HepG2 (cell line): ENCODE results near the gene HCFC1R1. TPM values are rescaled to one million over a fixed set of nuclear protein-coding genes. Genes with fewer than 3 reads are reported as not detected.

ENCODE experiments used
- ATF7 ChIP-seq, 2 experiments: fragments of 450-650 bp in 1 of 2; sonication (generic) in 1 of 2; formaldehyde crosslinking in 1 of 2; IDR thresholded peaks; 2 replicates each; pipeline versions ENCODE4 v1.4.0 to v1.6.1; 2016 to 2020; ENCODE audit warnings: antibody characterized with exemption in 1 of 2, mild to moderate bottlenecking in 1 of 2, missing genetic modification reagents in 1 of 2
- ATRX ChIP-seq: sonication (generic); formaldehyde crosslinking; IDR thresholded peaks from 2 replicates; pipeline ENCODE4 v1.4.0; 2020; ENCODE audit warnings: missing genetic modification reagents, borderline replicate concordance
- HMG20A ChIP-seq: IDR thresholded peaks from 2 replicates; pipeline ENCODE4 v1.6.1; 2016; ENCODE audit warnings: borderline replicate concordance
- KDM5B ChIP-seq: sonication (generic); formaldehyde crosslinking; IDR thresholded peaks from 2 replicates; pipeline ENCODE4 v1.4.0; 2020; ENCODE audit warnings: missing genetic modification reagents, mild to moderate bottlenecking, borderline replicate concordance
- MTA3 ChIP-seq: sonication (generic); formaldehyde crosslinking; IDR thresholded peaks from 2 replicates; pipeline ENCODE4 v1.4.0; 2020; ENCODE audit warnings: missing genetic modification reagents
- RARG ChIP-seq: sonication (generic); formaldehyde crosslinking; IDR thresholded peaks from 2 replicates; pipeline ENCODE4 v1.4.0; 2020; ENCODE audit warnings: low read depth, mild to moderate bottlenecking, missing genetic modification reagents
- SRF ChIP-seq: IDR thresholded peaks from 2 replicates; pipeline ENCODE4 v1.6.1; 2011; ENCODE audit warnings: mild to moderate bottlenecking, low read depth, low read length, moderate library complexity
- ZBTB3 ChIP-seq: sonication (generic); formaldehyde crosslinking; IDR thresholded peaks from 2 replicates; pipeline ENCODE4 v1.4.0; 2020; ENCODE audit warnings: low read depth, mild to moderate bottlenecking, moderate library complexity, missing genetic modification reagents, borderline replicate concordance
- polyA plus RNA-seq, 8 experiments: library from polyadenylated mRNA; depleted of rRNA in 3 of 8; stranded (reverse) in 7 of 8; unstranded in 1 of 8; fragments of >200 nt; fragmentation: Illumina TruSeq in 4 of 8; extraction: Trizol in 4 of 8; gene quantifications; 2 replicates each; pipeline versions ENCODE4 v1.2.1 to v1.2.3, GENCODE V29; 2011 to 2016; ENCODE audit warnings: low read depth in 4 of 8, missing spikeins in 1 of 8, mixed read lengths in 1 of 8; ENCODE audit not compliant: insufficient read depth in 1 of 8
- total RNA-seq, 5 experiments: library from RNA; depleted of rRNA; stranded (reverse); fragments of >200 nt; fragmentation: Illumina TruSeq; extraction: Trizol; gene quantifications; 2 replicates each; pipeline ENCODE4 v1.2.3, GENCODE V29; 2016; ENCODE audit warnings: low read depth in 1 of 5
- TF ChIP-seq, protein P1 (sequence below), 2 experiments: sonication (generic) in 1 of 2; formaldehyde crosslinking in 1 of 2; IDR thresholded peaks; 2 replicates each; pipeline versions ENCODE4 v1.6.1 to v1.9.0; 2014 to 2022; ENCODE audit warnings: antibody characterized with exemption in 1 of 2, borderline replicate concordance in 1 of 2, inconsistent platforms in 1 of 2, low read depth in 1 of 2, missing genetic modification reagents in 1 of 2
- TF ChIP-seq, protein P2 (sequence below): sonication (generic); formaldehyde crosslinking; IDR thresholded peaks from 2 replicates; pipeline ENCODE4 v1.8.0; 2022; ENCODE audit warnings: mild to moderate bottlenecking, missing genetic modification reagents, borderline replicate concordance
- TF ChIP-seq, protein P3 (sequence below): sonication (generic); formaldehyde crosslinking; conservative IDR thresholded peaks from 2 replicates; pipeline ENCODE4 v1.5.0; 2020; ENCODE audit warnings: missing genetic modification reagents

HCFC1R1 gene
- total and polyA plus RNA-seq, 2 of the 13 experiments (the other 11 are each of a cell fraction or from before 2014, with no cell fraction given) = 13.8 to 16.1 TPM

DNA sequence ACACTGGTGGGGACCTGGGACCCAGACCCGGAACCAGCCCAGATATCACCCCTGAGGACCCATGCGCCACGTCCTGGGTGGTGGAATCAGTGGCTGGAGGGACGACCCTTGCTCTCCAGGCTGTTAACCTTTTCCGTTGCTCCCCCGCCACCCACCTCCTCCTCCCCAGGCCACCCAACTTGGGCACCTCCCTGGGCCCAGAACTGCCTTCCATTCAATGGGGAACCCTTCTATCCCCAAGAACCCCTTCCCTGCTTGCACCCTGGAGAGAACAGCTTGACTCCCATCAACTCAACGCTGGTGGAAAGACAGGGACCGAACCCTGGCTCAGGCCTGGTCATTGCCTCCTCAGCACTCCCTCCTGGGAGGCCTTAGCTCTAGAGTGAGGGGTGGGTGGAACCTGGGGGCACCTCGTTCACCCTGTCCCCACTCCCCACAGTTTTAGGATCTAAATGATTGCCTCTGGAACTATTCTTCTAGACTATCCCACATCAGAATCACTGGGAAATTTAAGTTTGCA, 36.0 kb upstream of the HCFC1R1 start (continued):
- TF ChIP-seq, protein P1, sequence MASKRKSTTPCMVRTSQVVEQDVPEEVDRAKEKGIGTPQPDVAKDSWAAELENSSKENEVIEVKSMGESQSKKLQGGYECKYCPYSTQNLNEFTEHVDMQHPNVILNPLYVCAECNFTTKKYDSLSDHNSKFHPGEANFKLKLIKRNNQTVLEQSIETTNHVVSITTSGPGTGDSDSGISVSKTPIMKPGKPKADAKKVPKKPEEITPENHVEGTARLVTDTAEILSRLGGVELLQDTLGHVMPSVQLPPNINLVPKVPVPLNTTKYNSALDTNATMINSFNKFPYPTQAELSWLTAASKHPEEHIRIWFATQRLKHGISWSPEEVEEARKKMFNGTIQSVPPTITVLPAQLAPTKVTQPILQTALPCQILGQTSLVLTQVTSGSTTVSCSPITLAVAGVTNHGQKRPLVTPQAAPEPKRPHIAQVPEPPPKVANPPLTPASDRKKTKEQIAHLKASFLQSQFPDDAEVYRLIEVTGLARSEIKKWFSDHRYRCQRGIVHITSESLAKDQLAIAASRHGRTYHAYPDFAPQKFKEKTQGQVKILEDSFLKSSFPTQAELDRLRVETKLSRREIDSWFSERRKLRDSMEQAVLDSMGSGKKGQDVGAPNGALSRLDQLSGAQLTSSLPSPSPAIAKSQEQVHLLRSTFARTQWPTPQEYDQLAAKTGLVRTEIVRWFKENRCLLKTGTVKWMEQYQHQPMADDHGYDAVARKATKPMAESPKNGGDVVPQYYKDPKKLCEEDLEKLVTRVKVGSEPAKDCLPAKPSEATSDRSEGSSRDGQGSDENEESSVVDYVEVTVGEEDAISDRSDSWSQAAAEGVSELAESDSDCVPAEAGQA (IDR thresholded peaks at IDR 0.05; ENCODE audit: low read depth) = no peak
- TF ChIP-seq, protein P1 (CRISPR knock-in tag; IDR thresholded peaks at IDR 0.05; ENCODE audit: borderline replicate concordance) = no peak
- TF ChIP-seq RARG (CRISPR knock-in tag) (no peak), KDM5B (CRISPR knock-in tag) (no peak), HMG20A (CRISPR knock-in tag) (no peak), MTA3 (no peak), SRF (no peak), ATF7 (IDR thresholded peaks at IDR 0.05) (no peak), ATF7 (CRISPR knock-in tag; IDR thresholded peaks at IDR 0.05) (no peak), ATRX (CRISPR knock-in tag) (no peak), ZBTB3 (CRISPR knock-in tag) (no peak)
- TF ChIP-seq, protein P2, sequence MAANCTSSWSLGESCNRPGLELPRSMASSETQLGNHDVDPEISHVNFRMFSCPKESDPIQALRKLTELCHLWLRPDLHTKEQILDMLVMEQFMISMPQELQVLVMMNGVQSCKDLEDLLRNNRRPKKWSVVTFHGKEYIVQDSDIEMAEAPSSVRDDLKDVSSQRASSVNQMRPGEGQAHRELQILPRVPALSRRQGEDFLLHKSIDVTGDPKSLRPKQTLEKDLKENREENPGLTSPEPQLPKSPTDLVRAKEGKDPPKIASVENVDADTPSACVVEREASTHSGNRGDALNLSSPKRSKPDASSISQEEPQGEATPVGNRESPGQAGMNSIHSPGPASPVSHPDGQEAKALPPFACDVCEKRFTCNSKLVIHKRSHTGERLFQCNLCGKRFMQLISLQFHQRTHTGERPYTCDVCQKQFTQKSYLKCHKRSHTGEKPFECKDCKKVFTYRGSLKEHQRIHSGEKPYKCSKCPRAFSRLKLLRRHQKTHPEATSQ = no peak
- TF ChIP-seq, protein P3, sequence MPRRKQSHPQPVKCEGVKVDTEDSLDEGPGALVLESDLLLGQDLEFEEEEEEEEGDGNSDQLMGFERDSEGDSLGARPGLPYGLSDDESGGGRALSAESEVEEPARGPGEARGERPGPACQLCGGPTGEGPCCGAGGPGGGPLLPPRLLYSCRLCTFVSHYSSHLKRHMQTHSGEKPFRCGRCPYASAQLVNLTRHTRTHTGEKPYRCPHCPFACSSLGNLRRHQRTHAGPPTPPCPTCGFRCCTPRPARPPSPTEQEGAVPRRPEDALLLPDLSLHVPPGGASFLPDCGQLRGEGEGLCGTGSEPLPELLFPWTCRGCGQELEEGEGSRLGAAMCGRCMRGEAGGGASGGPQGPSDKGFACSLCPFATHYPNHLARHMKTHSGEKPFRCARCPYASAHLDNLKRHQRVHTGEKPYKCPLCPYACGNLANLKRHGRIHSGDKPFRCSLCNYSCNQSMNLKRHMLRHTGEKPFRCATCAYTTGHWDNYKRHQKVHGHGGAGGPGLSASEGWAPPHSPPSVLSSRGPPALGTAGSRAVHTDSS (CRISPR knock-in tag) = no peak
